HG03097 (cell line): Measurements from ENCODE around the gene VOPP1.
"Not testable (repeated sequence)": the region's sequence is repeated elsewhere in the genome, so short reads cannot be mapped to it uniquely, and the experiment has no call there.

ENCODE experiments used
- ATAC-seq: cut with Tn5 transposase; IDR thresholded peaks from one replicate; pipeline ENCODE4 v1.9.1; 2021; ENCODE audit not compliant: unreplicated experiment, low FRiP score

The VOPP1 gene

GRCh38 chr7:55474944-55475854, 97.1 kb downstream of the VOPP1 start:
- ATAC-seq = no peak

GRCh38 chr7:55473932-55474331, 98.4 kb downstream of the VOPP1 start:
- ATAC-seq = no peak

- ATAC-seq = no peak
Measured at GRCh38 chr7:55472928-55473725, 99.2 kb downstream of the VOPP1 start.

- not testable (repeated sequence) for ATAC-seq
Measured at GRCh38 chr7:55472406-55472805, 99.9 kb downstream of the VOPP1 start.

- ATAC-seq = not testable (repeated sequence)
Measured at GRCh38 chr7:55471594-55471993, 100.7 kb downstream of the VOPP1 start.

GRCh38 chr7:55470261-55470660, 102.0 kb downstream of the VOPP1 start:
- no peak for ATAC-seq

- no peak for ATAC-seq
Measured at GRCh38 chr7:55469721-55470120, 102.6 kb downstream of the VOPP1 start.

- no peak for ATAC-seq
Measured at GRCh38 chr7:55469271-55469681, 103.0 kb downstream of the VOPP1 start.

GRCh38 chr7:55468495-55468894, 103.8 kb downstream of the VOPP1 start:
- no peak for ATAC-seq

GRCh38 chr7:55467047-55467593, 105.2 kb downstream of the VOPP1 start:
- ATAC-seq = no peak

GRCh38 chr7:55465691-55466090, 106.6 kb downstream of the VOPP1 start:
- ATAC-seq = no peak

GRCh38 chr7:55464422-55464821, 107.9 kb downstream of the VOPP1 start:
- no peak for ATAC-seq

- ATAC-seq = no peak
Measured at GRCh38 chr7:55463686-55464262, 108.5 kb downstream of the VOPP1 start.

GRCh38 chr7:55458351-55458750, 114.0 kb downstream of the VOPP1 start:
- ATAC-seq = no peak

- no peak for ATAC-seq
Measured at GRCh38 chr7:55457801-55458200, 114.5 kb downstream of the VOPP1 start.

- ATAC-seq = no peak
Measured at GRCh38 chr7:55452971-55453370, 119.3 kb downstream of the VOPP1 start.

- ATAC-seq = no peak
Measured at GRCh38 chr7:55449992-55450535, 122.2 kb downstream of the VOPP1 start.

- no peak for ATAC-seq
Measured at GRCh38 chr7:55449205-55449991, 122.9 kb downstream of the VOPP1 start.

GRCh38 chr7:55448526-55448925, 123.8 kb downstream of the VOPP1 start:
- no peak for ATAC-seq

- ATAC-seq = no peak
Measured at GRCh38 chr7:55444786-55445185, 127.5 kb downstream of the VOPP1 start.
